ENCODE results near the gene NCAM2. TPM values are rescaled to one million over a fixed set of nuclear protein-coding genes. Genes with fewer than 3 reads are reported as not detected.
"Not testable (repeated sequence)": the region's sequence is repeated elsewhere in the genome, so short reads cannot be mapped to it uniquely, and the experiment has no call there.

Gene NCAM2
- total RNA-seq, 1 donor from 2014 or later, result 1.3 TPM

DNA sequence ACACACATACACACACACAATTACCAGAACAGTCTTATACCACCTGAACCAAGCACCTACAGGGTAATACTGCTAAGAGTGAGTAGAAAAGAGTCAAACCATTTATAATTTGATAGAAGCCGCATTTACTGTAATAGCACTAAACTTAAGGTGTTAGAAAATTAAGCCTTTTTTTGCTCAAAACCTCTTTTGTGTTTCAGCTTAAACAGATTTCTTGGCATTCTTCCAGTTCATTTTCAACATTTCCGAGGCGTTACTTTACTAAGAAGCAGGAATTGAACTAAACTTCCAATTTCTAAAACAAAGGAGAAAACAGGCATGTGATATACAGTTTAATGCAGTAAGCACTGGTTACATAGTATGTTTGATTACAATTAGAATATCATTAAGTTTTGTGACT, 387.2 kb downstream of the NCAM2 start:
- no peaks in the 10 kb centered on the region for H3K36me3 ChIP-seq (ENCODE audit: control insufficient read depth, insufficient read depth, low read length)
- TF ChIP-seq, protein P1, sequence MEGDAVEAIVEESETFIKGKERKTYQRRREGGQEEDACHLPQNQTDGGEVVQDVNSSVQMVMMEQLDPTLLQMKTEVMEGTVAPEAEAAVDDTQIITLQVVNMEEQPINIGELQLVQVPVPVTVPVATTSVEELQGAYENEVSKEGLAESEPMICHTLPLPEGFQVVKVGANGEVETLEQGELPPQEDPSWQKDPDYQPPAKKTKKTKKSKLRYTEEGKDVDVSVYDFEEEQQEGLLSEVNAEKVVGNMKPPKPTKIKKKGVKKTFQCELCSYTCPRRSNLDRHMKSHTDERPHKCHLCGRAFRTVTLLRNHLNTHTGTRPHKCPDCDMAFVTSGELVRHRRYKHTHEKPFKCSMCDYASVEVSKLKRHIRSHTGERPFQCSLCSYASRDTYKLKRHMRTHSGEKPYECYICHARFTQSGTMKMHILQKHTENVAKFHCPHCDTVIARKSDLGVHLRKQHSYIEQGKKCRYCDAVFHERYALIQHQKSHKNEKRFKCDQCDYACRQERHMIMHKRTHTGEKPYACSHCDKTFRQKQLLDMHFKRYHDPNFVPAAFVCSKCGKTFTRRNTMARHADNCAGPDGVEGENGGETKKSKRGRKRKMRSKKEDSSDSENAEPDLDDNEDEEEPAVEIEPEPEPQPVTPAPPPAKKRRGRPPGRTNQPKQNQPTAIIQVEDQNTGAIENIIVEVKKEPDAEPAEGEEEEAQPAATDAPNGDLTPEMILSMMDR (IDR thresholded peaks at IDR 0.05; ENCODE audit: insufficient read depth, low read length, severe bottlenecking), result no peak
- H3K4me3 ChIP-seq (ENCODE audit: low read depth, low read length), result no peak overlapping the region
- DNase-seq (ENCODE audit: low read depth) (no peak), FAIRE-seq (no peak)
- H3K27me3 ChIP-seq (ENCODE audit: control insufficient read depth, insufficient read depth, low read length), result no peaks in the 10 kb centered on the region

DNA sequence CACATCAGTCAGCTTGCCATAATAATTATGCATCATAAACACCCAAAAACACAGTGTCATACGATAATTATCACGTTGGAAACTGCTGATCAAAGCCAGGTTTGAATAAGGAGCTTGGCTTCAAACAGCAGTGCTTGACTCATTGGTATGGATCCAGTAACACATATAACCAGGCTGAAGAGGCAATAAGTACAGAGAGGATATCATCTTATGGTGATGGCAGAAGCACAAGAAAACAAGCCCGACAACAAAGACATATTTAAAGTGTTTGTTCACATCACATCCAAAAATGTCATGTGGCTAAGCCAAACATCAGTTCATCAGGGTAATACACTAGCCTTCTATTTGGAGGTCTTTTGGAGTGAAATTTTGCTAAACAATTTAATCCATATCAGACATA, 389.7 kb downstream of the NCAM2 start:
- Histone ChIP-seq H3K4me3 (ENCODE audit: low read depth, low read length) (no peak overlapping the region), H3K36me3 (ENCODE audit: control insufficient read depth, insufficient read depth, low read length) (no peaks in the 10 kb centered on the region), H3K27me3 (ENCODE audit: control insufficient read depth, insufficient read depth, low read length) (no peaks in the 10 kb centered on the region)
- no peak for FAIRE-seq
- DNase-seq (ENCODE audit: low read depth), result no peak
- TF ChIP-seq, protein P1 (IDR thresholded peaks at IDR 0.05; ENCODE audit: insufficient read depth, low read length, severe bottlenecking), result no peak

DNA sequence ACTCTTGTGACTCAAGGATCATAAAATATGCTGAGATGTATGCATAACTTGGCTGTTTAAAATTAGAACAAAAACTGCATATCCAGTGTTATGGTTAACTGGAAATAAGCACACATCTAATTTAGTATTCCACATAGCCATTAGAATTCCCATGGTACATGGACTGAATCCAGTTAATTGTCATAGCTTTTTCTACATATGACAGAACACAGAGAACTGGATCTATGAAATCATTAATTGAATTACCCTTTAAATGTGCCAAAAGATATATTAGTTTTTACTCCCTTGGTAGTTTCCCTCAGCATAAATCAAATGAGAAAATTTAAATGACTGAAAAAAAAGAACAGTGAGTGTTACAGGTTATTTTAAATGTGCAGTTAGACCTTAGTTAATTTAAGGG, 395.9 kb downstream of the NCAM2 start:
- Histone ChIP-seq H3K27me3 (ENCODE audit: control insufficient read depth, insufficient read depth, low read length) (no peaks in the 10 kb centered on the region), H3K36me3 (ENCODE audit: control insufficient read depth, insufficient read depth, low read length) (no peaks in the 10 kb centered on the region), H3K4me3 (ENCODE audit: low read depth, low read length) (no peak overlapping the region)
- TF ChIP-seq, protein P1 (IDR thresholded peaks at IDR 0.05; ENCODE audit: insufficient read depth, low read length, severe bottlenecking), result no peak
- DNase-seq (ENCODE audit: low read depth) (no peak), FAIRE-seq (no peak)

DNA sequence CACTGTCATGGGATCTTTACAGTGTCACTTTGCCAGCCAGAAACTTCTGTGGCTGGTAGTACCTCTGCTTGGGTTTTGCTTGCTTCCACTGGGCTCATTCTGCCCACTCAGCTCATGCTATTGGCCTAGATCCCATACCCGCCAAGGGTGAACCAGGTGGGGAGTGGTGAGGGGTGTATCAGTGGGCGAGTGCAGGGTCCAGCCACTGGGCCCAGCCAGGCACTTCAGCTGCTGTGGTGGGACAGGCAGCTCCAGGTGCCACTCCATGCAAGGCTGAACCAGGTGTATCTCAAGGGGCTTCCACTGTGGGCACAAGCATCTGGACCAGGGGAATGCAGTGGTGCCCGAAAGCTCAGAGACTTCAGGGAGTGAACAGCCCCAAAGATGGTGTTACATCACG, 398.2 kb downstream of the NCAM2 start:
- no peaks in the 10 kb centered on the region for H3K27me3 ChIP-seq (ENCODE audit: control insufficient read depth, insufficient read depth, low read length)
- no peak for FAIRE-seq
- DNase-seq (ENCODE audit: low read depth), result no peak
- TF ChIP-seq, protein P1 (IDR thresholded peaks at IDR 0.05; ENCODE audit: insufficient read depth, low read length, severe bottlenecking), result no peak
- H3K36me3 ChIP-seq (ENCODE audit: control insufficient read depth, insufficient read depth, low read length), result no peaks in the 10 kb centered on the region
- H3K4me3 ChIP-seq (ENCODE audit: low read depth, low read length), result no peak overlapping the region

DNA sequence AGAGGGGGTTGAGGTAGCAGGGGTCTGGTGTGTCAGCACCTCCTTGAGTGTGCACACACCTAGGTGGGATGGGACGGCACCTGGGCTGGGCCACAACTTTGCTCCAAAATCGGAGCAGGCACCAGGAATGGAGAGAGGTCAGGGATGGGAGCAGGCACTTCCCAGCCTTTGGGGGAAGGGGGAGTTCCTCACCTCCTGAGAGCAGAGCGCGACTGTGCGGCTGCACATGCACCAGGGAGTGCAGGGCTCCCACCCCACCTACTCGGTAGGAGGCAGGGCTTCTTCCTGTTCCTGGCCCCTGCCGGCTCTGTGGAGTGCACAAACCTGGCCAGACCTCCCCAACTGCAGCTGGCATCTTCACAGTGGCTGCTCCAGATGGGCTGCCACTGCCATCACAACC, 399.3 kb downstream of the NCAM2 start:
- TF ChIP-seq, protein P1 (IDR thresholded peaks at IDR 0.05; ENCODE audit: insufficient read depth, low read length, severe bottlenecking), result no peak
- Histone ChIP-seq H3K27me3 (ENCODE audit: control insufficient read depth, insufficient read depth, low read length) (no peaks in the 10 kb centered on the region), H3K4me3 (ENCODE audit: low read depth, low read length) (no peak overlapping the region), H3K36me3 (ENCODE audit: control insufficient read depth, insufficient read depth, low read length) (no peaks in the 10 kb centered on the region)
- FAIRE-seq (no peak), DNase-seq (ENCODE audit: low read depth) (no peak)

DNA sequence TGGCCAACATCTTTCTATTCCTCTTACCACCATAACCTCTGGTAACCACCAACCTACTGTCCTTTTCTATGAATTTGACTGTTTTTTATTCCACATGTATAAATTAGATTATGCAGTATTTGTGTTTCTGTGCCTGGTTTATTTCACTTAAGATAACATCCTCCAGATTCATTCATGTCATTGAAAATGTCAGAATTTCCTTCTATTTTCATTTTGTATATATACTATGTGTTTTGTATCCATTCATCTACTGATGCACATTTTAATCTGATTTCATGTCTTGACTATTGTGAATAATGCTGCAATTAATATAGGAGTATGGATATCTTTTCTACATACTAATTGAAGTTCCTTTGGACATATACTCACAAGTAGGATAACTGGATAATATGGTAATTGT, 403.2 kb downstream of the NCAM2 start:
- H3K4me3 ChIP-seq (ENCODE audit: low read depth, low read length), result no peak overlapping the region
- DNase-seq (ENCODE audit: low read depth), result no peak
- H3K27me3 ChIP-seq (ENCODE audit: control insufficient read depth, insufficient read depth, low read length), result no peaks in the 10 kb centered on the region
- TF ChIP-seq, protein P1 (IDR thresholded peaks at IDR 0.05; ENCODE audit: insufficient read depth, low read length, severe bottlenecking), result no peak
- H3K36me3 ChIP-seq (ENCODE audit: control insufficient read depth, insufficient read depth, low read length), result no peaks in the 10 kb centered on the region
- no peak for FAIRE-seq

DNA sequence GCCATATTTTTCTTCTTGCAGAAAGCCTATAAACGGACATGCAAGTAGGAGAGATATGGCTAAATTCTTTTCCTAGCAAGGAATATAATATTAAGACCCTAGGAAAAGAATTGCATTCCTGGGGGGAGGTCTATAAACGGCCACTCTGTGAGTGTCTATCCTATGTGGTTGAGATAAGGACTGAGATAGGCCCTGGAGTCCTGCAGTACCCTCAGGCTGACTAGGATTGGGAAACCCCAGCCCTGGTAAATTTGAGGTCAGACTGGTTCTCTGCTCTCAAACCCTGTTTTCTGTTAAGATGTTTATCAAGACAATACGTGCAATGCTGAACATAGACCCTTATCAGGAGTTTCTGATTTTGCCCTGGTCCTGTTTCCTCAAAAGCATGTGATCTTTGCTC, 404.0 kb downstream of the NCAM2 start:
- not testable (repeated sequence) for DNase-seq (ENCODE audit: low read depth); H3K4me3 ChIP-seq (ENCODE audit: low read depth, low read length); H3K36me3 ChIP-seq (ENCODE audit: control insufficient read depth, insufficient read depth, low read length); FAIRE-seq; H3K27me3 ChIP-seq (ENCODE audit: control insufficient read depth, insufficient read depth, low read length)

DNA sequence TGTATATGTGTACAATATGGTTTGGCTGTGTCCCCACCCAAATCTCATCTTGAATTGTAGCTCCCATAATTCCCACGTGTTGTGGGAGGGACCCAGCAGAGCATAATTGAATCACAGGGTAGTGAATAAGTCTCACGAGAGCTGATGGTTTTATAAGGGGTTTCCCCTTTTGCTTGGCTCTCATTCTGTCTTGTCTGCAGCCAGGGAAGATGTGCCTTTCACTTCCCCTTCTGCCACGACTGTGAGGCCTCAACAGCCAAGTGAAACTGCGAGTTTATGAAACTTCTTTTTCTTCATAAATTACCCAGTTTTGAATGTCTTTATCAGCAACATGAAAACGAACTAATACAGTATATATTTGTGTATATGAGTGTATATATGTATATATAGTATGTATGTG, 406.1 kb downstream of the NCAM2 start:
- not testable (repeated sequence) for DNase-seq (ENCODE audit: low read depth); FAIRE-seq; H3K36me3 ChIP-seq (ENCODE audit: control insufficient read depth, insufficient read depth, low read length); H3K27me3 ChIP-seq (ENCODE audit: control insufficient read depth, insufficient read depth, low read length); H3K4me3 ChIP-seq (ENCODE audit: low read depth, low read length)
